HG03135 (cell line): ENCODE results near the gene GID8.

Source experiments
- ATAC-seq: cut with Tn5 transposase; IDR thresholded peaks from one replicate; pipeline ENCODE4 v1.9.1; 2021; ENCODE audit warnings: mild to moderate bottlenecking, moderate library complexity; ENCODE audit not compliant: unreplicated experiment

The GID8 gene

GRCh38 chr20:62902926-62903615, 34.9 kb upstream of the GID8 start:
- no peak for ATAC-seq

GRCh38 chr20:62905536-62906117, 32.3 kb upstream of the GID8 start:
- no peak for ATAC-seq

DNA sequence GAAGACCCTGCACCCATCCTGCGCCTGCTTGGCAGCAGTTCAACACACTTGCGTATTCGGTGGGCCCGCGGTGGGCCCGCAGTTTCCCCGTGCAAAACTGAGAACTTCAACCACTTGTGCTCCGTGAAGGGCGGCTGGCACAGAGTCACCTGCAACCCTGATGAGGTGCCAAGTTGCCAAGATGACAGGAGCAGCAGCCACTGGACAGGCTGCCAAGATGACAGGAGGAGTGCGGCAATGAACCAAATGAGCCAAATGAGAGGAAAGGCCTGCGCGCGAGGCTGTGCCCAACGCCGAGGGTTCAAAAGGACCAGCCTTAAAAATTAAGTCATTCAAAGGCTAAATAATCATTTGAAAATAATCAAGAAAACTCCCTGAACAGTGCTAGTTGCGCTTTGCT, 31.7 kb upstream of the GID8 start:
- no peak for ATAC-seq

DNA sequence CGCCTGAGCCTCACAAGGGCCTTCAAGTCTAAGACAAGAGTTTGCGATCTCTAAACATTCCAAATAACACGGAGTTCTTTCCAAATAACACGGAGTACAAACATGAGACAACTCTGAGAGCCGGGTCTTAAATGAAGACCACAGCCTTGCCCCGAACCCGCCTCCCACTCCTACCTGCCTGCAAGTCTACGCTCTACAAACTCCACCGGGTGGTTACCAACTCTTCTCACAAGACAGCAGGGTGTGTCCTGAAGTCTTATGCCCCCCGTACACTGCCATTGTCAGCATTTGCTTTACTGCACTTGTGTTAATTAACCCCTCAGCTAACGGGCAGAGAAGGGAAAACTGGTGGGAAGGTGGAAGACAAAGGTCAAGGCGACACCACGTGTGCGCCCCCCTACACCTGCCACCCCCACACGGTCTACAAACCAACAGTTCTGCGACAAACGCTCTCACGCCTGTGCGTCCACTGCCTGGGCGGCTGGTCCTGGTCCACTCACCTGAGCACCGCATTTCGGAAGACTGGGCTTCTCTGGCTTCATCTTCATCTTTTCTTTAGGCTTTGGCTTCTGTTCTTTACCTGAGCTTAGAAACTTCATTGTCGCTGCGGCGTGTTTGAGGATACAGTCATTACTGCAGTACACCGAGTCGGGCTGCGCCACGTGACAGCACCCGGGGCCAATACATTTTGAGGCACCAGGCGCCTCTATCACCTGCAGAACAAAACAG, 31.1 kb upstream of the GID8 start:
- no peak for ATAC-seq

- no peak for ATAC-seq
These were observed 30.3 kb upstream of the GID8 start for GRCh38 chr20:62907384-62908317.

GRCh38 chr20:62908971-62909791, 28.8 kb upstream of the GID8 start:
- ATAC-seq: no peak

DNA sequence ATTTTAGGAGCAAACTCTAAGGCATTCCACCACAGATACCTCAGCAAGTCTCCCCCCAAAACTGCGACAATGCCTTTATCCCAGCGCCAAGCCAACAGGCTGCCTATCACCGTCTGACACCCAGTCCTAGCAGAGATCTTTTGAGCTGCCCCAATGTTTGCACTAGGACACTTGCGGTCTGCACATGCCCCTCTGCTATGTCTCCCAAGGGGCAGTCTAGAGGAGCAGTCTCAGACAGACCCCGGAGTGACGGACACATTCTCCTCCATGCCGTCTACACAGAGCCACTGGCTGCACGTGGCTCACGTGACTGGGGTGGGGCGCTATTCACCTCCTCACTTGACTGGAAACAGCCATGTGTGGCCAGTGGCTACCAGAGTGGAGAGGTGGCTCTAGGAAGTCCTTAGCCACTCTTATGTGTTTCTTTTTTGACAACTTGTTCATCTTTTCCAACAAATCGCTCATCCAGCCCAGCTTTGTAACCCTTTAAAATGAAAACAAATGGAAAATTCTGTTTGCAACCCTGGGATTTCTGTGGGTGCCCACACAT, 27.7 kb upstream of the GID8 start:
- ATAC-seq: no peak

- ATAC-seq: no peak
These were observed 27.0 kb upstream of the GID8 start for GRCh38 chr20:62910777-62911497.

GRCh38 chr20:62911701-62912280, 26.2 kb upstream of the GID8 start:
- ATAC-seq: no peak

GRCh38 chr20:62913043-62913630, 24.8 kb upstream of the GID8 start:
- no peak for ATAC-seq

DNA sequence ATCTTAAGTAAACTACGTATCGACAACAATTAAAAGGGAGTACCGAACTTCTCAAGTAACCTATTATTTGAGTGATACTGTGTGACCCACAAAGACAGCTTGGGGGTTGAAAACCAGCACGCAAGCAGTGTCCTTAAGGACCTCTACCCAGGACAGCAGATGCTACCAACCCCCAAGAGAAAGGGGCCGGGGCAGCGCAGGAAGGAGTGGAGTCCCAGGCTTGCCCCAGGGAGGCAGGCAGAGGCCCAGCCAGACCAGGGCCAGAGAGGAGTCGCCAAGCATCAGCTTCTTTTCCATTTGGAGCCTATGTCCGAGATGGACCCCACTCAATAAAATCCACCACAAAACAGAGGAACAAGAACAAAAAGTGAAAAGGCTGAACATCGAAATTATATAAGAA, 23.5 kb upstream of the GID8 start:
- ATAC-seq: no peak

DNA sequence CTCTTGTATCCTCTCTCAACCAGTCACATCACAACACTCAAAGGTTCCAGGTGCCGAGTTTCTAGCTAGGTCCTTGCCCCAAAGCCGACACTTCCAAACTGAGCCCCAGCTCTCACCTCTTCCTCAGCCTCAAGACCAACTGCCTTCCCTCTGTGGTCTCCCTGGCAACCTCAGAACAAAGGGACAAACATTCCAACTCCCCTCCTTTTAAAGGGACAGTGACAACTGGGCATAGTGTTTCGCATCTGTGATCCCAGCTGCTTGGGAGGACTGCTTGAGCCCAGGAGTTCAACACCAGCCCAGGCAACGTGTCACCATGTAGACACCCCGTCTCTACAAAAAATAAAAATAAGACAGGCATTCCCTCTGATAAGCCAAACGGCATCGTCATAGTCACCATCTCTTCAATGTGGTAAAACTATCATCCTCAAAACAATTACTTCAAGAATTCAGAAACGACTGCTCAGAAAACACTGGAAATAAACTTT, 22.9 kb upstream of the GID8 start:
- no peak for ATAC-seq

GRCh38 chr20:62916703-62917476, 21.1 kb upstream of the GID8 start:
- no peak for ATAC-seq

DNA sequence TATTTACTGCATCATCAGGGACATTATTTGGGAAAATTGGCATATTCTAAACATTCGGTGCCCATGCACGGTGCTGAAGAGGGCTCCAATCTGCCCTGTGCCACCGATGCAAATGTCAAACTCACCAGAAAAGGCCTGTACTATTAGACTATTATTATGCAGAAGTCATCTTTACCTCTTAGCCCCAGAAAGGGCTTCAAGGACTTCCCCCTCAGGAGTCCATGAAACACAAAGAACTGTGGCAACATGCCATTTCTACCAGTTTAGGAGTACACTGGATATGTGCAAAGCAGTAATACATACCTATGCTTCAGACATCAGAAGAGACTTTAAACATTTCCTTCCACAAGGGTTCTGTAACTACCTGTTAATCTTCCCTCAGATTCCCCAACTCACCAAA, 20.2 kb upstream of the GID8 start:
- no peak for ATAC-seq

DNA sequence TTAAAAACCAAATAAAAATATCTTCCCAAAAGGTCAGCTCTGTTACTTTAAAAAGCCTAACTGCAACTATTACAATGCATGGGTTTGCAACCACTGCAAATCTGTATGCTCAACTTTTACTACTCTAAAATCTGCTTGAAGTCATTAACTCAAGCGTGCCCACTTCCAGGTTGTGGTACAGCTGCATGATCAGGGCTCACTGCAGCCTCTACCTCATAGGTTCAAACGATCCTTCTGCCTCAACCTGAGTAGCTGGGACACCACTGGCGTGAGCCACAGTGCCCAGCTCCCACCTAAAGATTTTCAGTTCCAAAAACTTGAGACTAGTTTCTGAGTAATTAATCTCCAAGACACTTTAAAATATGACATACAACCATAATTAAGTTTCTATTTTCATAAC, 19.8 kb upstream of the GID8 start:
- no peak for ATAC-seq

DNA sequence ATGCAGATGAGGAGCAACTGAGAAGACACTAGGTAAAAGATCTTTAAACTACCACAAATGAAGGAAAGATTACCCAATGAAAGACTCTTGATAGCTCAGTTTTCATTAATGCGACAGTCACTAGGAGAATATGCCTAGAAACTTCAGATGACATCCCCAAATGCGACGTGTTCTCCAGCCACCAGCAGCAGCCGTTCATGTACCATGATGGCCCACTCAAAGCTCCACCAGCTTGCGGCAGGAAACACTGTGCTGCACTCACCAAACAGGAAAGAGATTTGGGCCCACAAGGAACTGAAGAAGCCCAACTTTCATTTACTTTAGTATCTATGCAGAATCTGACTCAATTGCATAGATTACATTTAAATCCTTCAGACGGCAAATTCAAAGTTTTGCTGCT, 19.1 kb upstream of the GID8 start:
- no peak for ATAC-seq

- ATAC-seq: no peak
These were observed 17.8 kb upstream of the GID8 start for GRCh38 chr20:62920039-62920645.
